Heart left ventricle (tissue), 13 donors: ENCODE measurements around the gene DAD1.

ENCODE experiments used
- POLR2A ChIP-seq, 2 donors: fragments of 450-650 bp; IDR thresholded peaks; one replicate each; pipeline ENCODE4 v1.6.1; 2017; ENCODE audit warnings: antibody characterized with exemption in 2 of 2, mild to moderate bottlenecking in 2 of 2, moderate library complexity in 2 of 2
- TF ChIP-seq, protein P1 (sequence below), 12 donors: fragments of 200-600 bp; sonication (generic) in 4 of 12; IDR thresholded peaks; one replicate each; pipeline versions ENCODE4 v1.5.0 to v1.8.0; 2018 to 2022; ENCODE audit warnings: antibody characterized with exemption in 12 of 12, mild to moderate bottlenecking in 5 of 12
- donor health status: ischemic (EF 13 %, LVEDD 7.1; RV severe dilation, severe dysfunction).
- donor health status: DM: no; HTN: yes; CAD: no.
- donor health status: DM: no; HTN: no; CAD: no.
- donor health status: ischemic (EF 25% LVEDD 6.9; RV normal size, moderate dysfunction).
- donor health status: ischemic (EF 25% LVEDD 5.7; RV mildly dilated, moderate dysfunction).
- donor health status: ischemic (EF 35%, LVEDD 5.7; RV mildly dilated, moderate dysfunction).
- donor health status: nonischemic (EF 11% LVEDD 7.7; RV severe dilation, severe dysfunction).
- donor health status: DM: yes; HTN: yes; CAD: no.
- donor health status: PGD.
- donor health status: ischemic (EF 29% LVEDD 5.4; RV normal size, mild dysfunction).
- donor health status: nonischemic (EF 23%, LVEDD 6.1; RV moderate dilation, normal function).

DNA sequence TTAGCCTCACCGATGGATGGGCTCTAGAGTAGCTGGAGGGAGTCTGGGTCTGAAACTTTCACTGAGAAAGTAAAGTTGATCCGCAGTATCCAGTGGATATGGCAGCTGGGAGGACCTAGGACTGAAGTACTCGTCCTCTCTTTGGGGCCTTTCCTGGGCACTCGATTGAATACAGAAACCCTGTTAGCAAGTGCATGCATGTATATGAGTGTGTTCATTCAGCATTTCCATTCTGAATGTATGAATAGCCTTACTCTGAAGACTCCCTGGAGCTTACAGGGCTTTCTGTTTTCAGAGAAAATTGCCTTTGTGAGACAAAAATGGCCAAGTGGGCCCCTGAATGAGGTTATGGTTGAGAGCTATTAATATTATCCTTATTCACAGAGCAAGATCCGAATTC is 62.8 kb downstream of the DAD1 start:
- TF ChIP-seq, protein P1, sequence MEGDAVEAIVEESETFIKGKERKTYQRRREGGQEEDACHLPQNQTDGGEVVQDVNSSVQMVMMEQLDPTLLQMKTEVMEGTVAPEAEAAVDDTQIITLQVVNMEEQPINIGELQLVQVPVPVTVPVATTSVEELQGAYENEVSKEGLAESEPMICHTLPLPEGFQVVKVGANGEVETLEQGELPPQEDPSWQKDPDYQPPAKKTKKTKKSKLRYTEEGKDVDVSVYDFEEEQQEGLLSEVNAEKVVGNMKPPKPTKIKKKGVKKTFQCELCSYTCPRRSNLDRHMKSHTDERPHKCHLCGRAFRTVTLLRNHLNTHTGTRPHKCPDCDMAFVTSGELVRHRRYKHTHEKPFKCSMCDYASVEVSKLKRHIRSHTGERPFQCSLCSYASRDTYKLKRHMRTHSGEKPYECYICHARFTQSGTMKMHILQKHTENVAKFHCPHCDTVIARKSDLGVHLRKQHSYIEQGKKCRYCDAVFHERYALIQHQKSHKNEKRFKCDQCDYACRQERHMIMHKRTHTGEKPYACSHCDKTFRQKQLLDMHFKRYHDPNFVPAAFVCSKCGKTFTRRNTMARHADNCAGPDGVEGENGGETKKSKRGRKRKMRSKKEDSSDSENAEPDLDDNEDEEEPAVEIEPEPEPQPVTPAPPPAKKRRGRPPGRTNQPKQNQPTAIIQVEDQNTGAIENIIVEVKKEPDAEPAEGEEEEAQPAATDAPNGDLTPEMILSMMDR (IDR thresholded peaks at IDR 0.05) = no peak
- no peak for TF ChIP-seq POLR2A (IDR thresholded peaks at IDR 0.05)
